Fibroblast of mammary gland (primary cell): Measurements from ENCODE around the gene ZKSCAN3.

Source experiments
- DNase-seq: peaks from one replicate; pipeline ENCODE4 v3.0.0-alpha.2; 2010; ENCODE audit warnings: low read depth
- H3K4me3 ChIP-seq: 2 replicates; pipeline ENCODE4 v1.5.1; 2011; ENCODE audit warnings: low read depth, mild to moderate bottlenecking, low read length, moderate library complexity; ENCODE audit not compliant: control insufficient read depth
- CTCF ChIP-seq: conservative IDR thresholded peaks from 2 replicates; pipeline ENCODE4 v1.5.1; 2011; ENCODE audit warnings: low read depth, low read length, inconsistent platforms; ENCODE audit not compliant: control insufficient read depth, insufficient read depth

Gene ZKSCAN3

GRCh38 chr6:28377879-28378278 is 28.1 kb downstream of the ZKSCAN3 start:
- H3K4me3 ChIP-seq, result no peak overlapping the region
- TF ChIP-seq CTCF, result no peak
- DNase-seq, result no peak

GRCh38 chr6:28378644-28379043 is 28.9 kb downstream of the ZKSCAN3 start:
- no peak for DNase-seq
- no peak overlapping the region for H3K4me3 ChIP-seq
- TF ChIP-seq CTCF, result no peak

- TF ChIP-seq CTCF, result no peak
- no peak for DNase-seq
- H3K4me3 ChIP-seq, result no peak overlapping the region
These were observed 30.6 kb downstream of the ZKSCAN3 start for GRCh38 chr6:28380381-28380780.

GRCh38 chr6:28383235-28384142 is 33.7 kb downstream of the ZKSCAN3 start:
- peak; percentile 95 for DNase-seq
- TF ChIP-seq CTCF, result peak; percentile 54
- peak overlapping the region; percentile 63 for H3K4me3 ChIP-seq

GRCh38 chr6:28384143-28384533 is 34.4 kb downstream of the ZKSCAN3 start:
- DNase-seq, result no peak
- H3K4me3 ChIP-seq, result no peak overlapping the region
- TF ChIP-seq CTCF, result no peak

GRCh38 chr6:28390688-28391087 is 40.9 kb downstream of the ZKSCAN3 start:
- DNase-seq, result no peak
- no peak overlapping the region for H3K4me3 ChIP-seq
- TF ChIP-seq CTCF, result no peak
